ENCODE results near the gene LSM7.

DNA sequence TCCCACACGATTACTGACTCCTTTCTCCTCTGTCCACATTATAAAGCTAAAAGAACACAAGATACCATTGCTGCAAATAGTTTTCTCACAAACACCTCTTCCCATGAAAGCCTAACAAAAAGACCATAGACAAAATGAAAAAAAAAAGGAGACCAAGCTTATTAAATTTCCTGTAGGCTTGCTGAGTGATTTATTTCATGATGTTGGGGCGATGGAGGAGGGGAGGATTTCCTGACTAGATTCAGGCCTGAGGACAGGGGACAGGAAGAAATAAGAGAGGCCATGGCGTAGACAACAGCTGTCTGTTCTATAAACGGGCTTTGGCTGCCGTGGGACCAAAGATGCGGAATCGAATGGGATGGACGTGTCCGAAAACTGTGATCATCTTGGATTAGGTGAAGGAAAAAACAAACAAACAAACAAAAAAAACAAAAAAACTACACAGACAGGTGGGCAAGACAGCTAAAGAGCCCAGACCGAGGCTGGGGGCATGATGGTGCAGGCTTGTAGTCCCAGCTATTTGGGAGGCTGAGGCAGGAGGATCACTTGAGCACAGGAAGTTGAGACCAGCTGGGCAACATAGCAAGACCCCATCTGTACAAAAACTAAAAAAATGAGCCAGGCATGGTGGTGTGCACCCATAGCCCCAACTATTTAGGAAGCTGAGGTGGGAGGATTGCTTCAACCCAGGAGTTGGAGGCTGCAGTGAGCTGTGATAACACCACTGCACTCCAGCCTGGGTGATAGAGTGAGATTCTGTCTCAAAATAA lies 37.0 kb upstream of the LSM7 start:
- TF ChIP-seq, protein P1, sequence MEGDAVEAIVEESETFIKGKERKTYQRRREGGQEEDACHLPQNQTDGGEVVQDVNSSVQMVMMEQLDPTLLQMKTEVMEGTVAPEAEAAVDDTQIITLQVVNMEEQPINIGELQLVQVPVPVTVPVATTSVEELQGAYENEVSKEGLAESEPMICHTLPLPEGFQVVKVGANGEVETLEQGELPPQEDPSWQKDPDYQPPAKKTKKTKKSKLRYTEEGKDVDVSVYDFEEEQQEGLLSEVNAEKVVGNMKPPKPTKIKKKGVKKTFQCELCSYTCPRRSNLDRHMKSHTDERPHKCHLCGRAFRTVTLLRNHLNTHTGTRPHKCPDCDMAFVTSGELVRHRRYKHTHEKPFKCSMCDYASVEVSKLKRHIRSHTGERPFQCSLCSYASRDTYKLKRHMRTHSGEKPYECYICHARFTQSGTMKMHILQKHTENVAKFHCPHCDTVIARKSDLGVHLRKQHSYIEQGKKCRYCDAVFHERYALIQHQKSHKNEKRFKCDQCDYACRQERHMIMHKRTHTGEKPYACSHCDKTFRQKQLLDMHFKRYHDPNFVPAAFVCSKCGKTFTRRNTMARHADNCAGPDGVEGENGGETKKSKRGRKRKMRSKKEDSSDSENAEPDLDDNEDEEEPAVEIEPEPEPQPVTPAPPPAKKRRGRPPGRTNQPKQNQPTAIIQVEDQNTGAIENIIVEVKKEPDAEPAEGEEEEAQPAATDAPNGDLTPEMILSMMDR (IDR thresholded peaks at IDR 0.05), result no peak
- no peak for TF ChIP-seq POLR2A (IDR thresholded peaks at IDR 0.05)

Data from uterus (tissue), 2 donors.